SU-DHL-6 (cell line): ENCODE data around the gene LYZL1.

Experiments used
- H2AFZ ChIP-seq: fragments of 200-600 bp; sonication (generic); 2 replicates; pipeline ENCODE4 v1.6.1; 2014; ENCODE audit warnings: low read depth, mild to moderate bottlenecking, moderate library complexity, mixed read lengths, antibody characterized with exemption, low read length; ENCODE audit not compliant: severe bottlenecking
- H3F3A ChIP-seq: fragments of 200-600 bp; shearing (Covaris generic); 2 replicates; pipeline ENCODE4 v1.6.0; 2016; ENCODE audit warnings: antibody characterized with exemption, mild to moderate bottlenecking; ENCODE audit not compliant: insufficient read depth
- H3K27ac ChIP-seq: fragments of 200-600 bp; sonication (generic); 2 replicates; pipeline ENCODE4 v1.5.1; 2016; ENCODE audit warnings: low read depth, mild to moderate bottlenecking, low read length, moderate library complexity, mixed read lengths
- H3K27me3 ChIP-seq: fragments of 200-600 bp; sonication (generic), shearing (Covaris generic); 2 replicates; pipeline ENCODE4 v1.6.0; 2014; ENCODE audit warnings: mild to moderate bottlenecking, low read length
- H3K36me3 ChIP-seq: fragments of 200-600 bp; sonication (generic); 2 replicates; pipeline ENCODE4 v1.6.1; 2014; ENCODE audit warnings: mild to moderate bottlenecking, low read length, mixed read lengths
- H3K4me2 ChIP-seq: fragments of 300-600, 200-600 bp; shearing (Covaris generic), sonication (generic); 2 replicates; pipeline ENCODE4 v1.6.0; 2014; ENCODE audit warnings: low read length, low read depth, mild to moderate bottlenecking; ENCODE audit not compliant: poor library complexity, severe bottlenecking
- H3K4me3 ChIP-seq: fragments of 200-600 bp; sonication (generic); 2 replicates; pipeline ENCODE4 v1.5.1; 2014; ENCODE audit warnings: antibody characterized with exemption, low read length, mild to moderate bottlenecking, mixed read lengths; ENCODE audit not compliant: insufficient read depth, poor library complexity, severe bottlenecking
- H3K79me2 ChIP-seq: fragments of 200-600 bp; sonication (generic); 2 replicates; pipeline ENCODE4 v1.6.1; 2014; ENCODE audit warnings: mild to moderate bottlenecking, low read length, moderate library complexity; ENCODE audit not compliant: insufficient read depth
- H3K9ac ChIP-seq: fragments of 200-600 bp; sonication (generic); 2 replicates; pipeline ENCODE4 v1.7.0; 2014; ENCODE audit warnings: mild to moderate bottlenecking, low read length
- H3K9me2 ChIP-seq: fragments of 200-600 bp; sonication (generic); replicated peaks from 2 replicates; pipeline ENCODE4 v1.6.1; 2014; ENCODE audit warnings: low read length; ENCODE audit not compliant: insufficient read depth
- H3K9me3 ChIP-seq: fragments of 200-600 bp; sonication (generic); 2 replicates; pipeline ENCODE4 v1.6.1; 2014; ENCODE audit warnings: low read length, mixed read lengths; ENCODE audit not compliant: insufficient read depth
- H4K20me1 ChIP-seq: fragments of 200-600 bp; sonication (generic); 2 replicates; pipeline ENCODE4 v1.6.1; 2014; ENCODE audit warnings: low read depth, mild to moderate bottlenecking, antibody characterized with exemption, low read length, moderate library complexity, mixed read lengths
- EZH2phosphoT487 ChIP-seq: fragments of 200-600 bp; sonication (generic), shearing (Covaris generic); conservative IDR thresholded peaks from 2 replicates; pipeline ENCODE4 v1.6.1; 2018; ENCODE audit warnings: mild to moderate bottlenecking, antibody characterized with exemption, low read length, moderate library complexity, mixed read lengths
- TF ChIP-seq, protein P1 (sequence below): fragments of 200-600 bp; sonication (generic); IDR thresholded peaks from one replicate; pipeline ENCODE4 v1.5.1; 2017; ENCODE audit warnings: antibody characterized with exemption, mild to moderate bottlenecking, low read length, moderate library complexity; ENCODE audit not compliant: insufficient read depth, poor library complexity, severe bottlenecking

LYZL1 gene

GRCh38 chr10:29254123-29255046 lies 34.5 kb upstream of the LYZL1 start:
- Histone ChIP-seq H3K27me3 (no peaks in the 10 kb centered on the region), H3K4me3 (no peak overlapping the region), H3K36me3 (no peaks in the 10 kb centered on the region), H3K9me2 (no peaks in the 10 kb centered on the region), H3F3A (no peaks in the 10 kb centered on the region), H3K4me2 (no peak overlapping the region), H3K79me2 (no peaks in the 10 kb centered on the region), H3K9ac (no peak overlapping the region), H4K20me1 (no peaks in the 10 kb centered on the region), H3K9me3 (no peaks in the 10 kb centered on the region), H2AFZ (no peak overlapping the region), H3K27ac (no peak overlapping the region)
- TF ChIP-seq, protein P1, sequence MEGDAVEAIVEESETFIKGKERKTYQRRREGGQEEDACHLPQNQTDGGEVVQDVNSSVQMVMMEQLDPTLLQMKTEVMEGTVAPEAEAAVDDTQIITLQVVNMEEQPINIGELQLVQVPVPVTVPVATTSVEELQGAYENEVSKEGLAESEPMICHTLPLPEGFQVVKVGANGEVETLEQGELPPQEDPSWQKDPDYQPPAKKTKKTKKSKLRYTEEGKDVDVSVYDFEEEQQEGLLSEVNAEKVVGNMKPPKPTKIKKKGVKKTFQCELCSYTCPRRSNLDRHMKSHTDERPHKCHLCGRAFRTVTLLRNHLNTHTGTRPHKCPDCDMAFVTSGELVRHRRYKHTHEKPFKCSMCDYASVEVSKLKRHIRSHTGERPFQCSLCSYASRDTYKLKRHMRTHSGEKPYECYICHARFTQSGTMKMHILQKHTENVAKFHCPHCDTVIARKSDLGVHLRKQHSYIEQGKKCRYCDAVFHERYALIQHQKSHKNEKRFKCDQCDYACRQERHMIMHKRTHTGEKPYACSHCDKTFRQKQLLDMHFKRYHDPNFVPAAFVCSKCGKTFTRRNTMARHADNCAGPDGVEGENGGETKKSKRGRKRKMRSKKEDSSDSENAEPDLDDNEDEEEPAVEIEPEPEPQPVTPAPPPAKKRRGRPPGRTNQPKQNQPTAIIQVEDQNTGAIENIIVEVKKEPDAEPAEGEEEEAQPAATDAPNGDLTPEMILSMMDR: no peak
- no peak for TF ChIP-seq EZH2phosphoT487

GRCh38 chr10:29255104-29255503 lies 33.8 kb upstream of the LYZL1 start:
- H3K27me3 ChIP-seq: no peaks in the 10 kb centered on the region
- no peaks in the 10 kb centered on the region for H3K9me3 ChIP-seq
- H3K4me3 ChIP-seq: no peak overlapping the region
- H3F3A ChIP-seq: no peaks in the 10 kb centered on the region
- TF ChIP-seq EZH2phosphoT487: no peak
- TF ChIP-seq, protein P1: no peak
- H3K36me3 ChIP-seq: no peaks in the 10 kb centered on the region
- no peak overlapping the region for H3K27ac ChIP-seq
- no peak overlapping the region for H3K4me2 ChIP-seq
- no peaks in the 10 kb centered on the region for H4K20me1 ChIP-seq
- H3K79me2 ChIP-seq: no peaks in the 10 kb centered on the region
- H3K9me2 ChIP-seq: no peaks in the 10 kb centered on the region
- no peak overlapping the region for H2AFZ ChIP-seq
- no peak overlapping the region for H3K9ac ChIP-seq

GRCh38 chr10:29256019-29256418 lies 32.9 kb upstream of the LYZL1 start:
- no peak overlapping the region for H3K4me3 ChIP-seq
- no peak overlapping the region for H3K9ac ChIP-seq
- H3K4me2 ChIP-seq: no peak overlapping the region
- H3K9me3 ChIP-seq: no peaks in the 10 kb centered on the region
- H3K27me3 ChIP-seq: no peaks in the 10 kb centered on the region
- TF ChIP-seq, protein P1: no peak
- no peak for TF ChIP-seq EZH2phosphoT487
- H2AFZ ChIP-seq: no peak overlapping the region
- no peaks in the 10 kb centered on the region for H3K36me3 ChIP-seq
- H3K27ac ChIP-seq: no peak overlapping the region
- H3F3A ChIP-seq: no peaks in the 10 kb centered on the region
- no peaks in the 10 kb centered on the region for H3K9me2 ChIP-seq
- no peaks in the 10 kb centered on the region for H4K20me1 ChIP-seq
- H3K79me2 ChIP-seq: no peaks in the 10 kb centered on the region
